HG03571 (cell line): ENCODE results near the gene MUC5AC.

Experiments
- ATAC-seq: cut with Tn5 transposase; IDR thresholded peaks from one replicate; pipeline ENCODE4 v1.9.1; 2021; ENCODE audit not compliant: unreplicated experiment

Gene MUC5AC

DNA sequence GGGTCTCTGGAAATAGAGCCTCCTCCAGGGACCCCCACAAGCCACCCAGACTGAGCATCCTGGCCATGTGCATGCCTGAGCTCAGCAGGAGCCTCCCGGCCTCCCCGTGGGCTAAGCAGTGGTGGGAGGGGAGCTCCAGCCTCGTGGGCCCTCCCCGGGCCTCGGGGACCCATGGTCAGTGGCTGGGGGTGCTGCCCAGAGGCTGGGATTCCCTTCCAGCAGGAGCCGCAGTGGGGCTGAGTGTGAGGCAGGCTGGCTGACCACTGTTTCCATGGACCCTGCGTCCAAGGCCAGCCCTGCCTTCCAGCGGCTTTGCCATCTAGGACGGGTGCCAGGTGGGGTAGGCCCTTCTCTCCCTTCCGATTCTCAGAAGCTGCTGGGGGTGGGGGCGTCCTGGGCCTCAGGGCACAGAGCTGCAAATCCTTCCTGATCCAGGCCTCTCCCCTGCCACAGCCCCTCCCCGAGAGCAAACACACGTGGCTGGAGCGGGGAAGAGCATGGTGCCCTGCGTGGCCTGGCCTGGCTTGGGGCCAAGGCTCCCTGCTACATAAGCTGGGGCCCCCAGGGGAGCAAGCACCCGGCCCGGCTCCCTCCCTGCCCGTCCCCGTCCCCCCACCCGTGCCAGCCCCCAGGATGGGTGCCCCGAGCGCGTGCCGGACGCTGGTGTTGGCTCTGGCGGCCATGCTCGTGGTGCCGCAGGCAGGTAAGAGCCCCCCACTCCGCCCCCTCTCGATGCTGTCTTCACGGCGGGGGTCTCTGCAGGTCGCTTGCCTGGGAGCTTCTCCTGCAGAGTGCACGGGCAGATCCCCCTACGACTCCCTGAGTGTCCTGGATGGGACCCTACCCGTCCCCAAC lies 65.0 kb downstream of the MUC5AC start, which contains the start of gene MUC5B:
TSS of gene MUC5B (plus strand) at position 576 of the 855 bp plus-strand sequence. CDS start at position 634, 58 bp downstream.
- ATAC-seq, result no peak

DNA sequence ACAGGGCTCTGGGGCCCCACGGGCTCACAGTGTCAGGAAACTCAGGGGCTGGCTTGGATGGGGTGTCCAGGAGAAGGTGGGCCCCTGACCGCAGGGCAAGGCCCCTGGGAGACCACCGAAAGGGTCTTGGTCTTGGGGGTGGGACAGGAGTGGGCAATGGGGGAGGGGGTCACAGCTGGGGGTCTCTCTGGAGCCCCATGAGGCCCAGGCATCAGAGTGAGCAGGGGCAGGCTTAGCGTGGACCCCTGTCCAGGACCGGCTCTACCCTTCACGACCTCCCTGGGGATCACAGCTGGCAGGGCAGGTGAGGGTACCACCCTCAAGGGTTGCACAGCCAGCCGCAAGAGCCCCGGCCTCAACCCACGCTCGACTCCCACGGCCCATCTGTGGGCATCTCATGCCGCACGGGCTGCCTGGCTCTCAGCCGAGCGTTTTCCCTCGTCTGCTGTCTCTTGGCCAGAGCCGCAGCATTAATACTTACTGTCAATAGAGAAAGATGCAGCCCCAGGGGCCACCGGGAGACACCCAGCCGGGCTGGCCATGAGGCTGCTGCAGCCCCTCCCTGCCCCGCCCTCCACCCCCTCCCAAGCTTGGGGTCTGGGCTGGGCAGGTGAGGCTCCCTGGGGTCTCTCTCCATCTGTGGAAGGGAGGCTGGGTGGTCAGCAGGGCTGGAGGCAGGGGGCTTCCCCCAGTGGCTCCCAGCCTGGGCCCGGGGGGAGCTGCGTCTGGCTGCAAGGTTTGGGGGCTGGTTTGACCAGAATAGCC lies 65.8 kb downstream of the MUC5AC start:
- ATAC-seq, result no peak

DNA sequence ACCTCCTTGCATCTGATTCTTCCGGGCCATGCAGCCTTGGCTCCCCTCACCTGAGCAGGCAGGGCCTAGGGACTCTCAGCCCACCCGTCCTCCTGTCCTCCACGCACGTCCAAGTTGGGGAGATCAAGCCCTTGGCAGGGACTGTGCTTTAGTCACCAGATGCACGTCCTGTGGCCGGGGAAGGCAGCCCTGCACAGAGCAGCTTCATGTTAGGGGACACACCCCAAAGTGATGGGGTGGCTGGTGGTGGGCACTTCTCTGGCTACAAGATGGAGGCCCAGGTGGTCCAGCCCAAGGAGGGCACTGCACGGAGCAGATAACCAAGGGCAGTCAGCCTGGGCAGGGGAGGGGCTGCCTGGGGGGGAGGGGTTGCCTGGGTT lies 66.3 kb downstream of the MUC5AC start:
- ATAC-seq, result no peak

DNA sequence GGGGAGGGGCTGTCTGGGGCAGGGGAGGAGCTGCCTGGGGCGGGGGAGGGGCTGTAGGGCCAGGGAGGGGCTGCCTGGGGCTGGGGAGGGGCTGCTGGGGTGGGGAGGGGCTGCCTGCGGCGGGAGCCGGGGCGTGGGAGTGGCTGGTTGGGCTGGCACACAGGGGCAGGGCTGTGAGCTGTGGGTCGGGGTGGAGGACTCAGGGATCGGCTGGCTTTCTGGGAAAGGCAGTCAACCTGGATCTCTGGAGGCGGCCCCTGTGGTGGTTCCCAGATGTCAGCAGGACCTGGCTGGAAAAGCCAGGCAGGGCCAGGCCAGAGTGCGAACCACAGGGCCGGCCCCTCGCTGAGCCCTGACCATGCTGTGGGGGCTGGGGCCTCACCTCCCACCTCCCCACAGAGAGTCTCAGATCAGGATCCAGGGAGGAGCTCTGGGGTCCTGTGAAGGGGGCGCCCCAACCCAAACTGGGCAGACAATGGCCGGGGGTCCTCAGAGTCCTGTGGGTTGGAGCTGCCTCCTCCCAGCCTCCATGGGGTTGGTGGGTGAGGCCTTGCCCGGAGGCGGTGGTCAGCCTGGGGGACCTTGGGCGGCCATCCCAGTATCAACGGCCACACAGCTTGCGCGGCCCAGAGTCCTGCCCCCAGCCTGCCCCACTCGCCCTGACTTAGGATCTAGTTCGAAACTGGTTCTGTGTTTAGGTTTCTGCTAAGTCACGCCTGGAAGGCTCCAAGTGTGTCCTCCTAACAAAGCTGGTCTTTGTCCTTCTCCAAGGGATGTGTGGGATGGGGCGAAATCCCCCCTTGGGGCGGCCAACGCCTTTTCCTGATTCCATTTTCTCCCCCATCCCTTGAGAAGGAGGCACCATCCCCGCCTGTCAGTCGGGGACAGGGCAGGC lies 67.0 kb downstream of the MUC5AC start:
- ATAC-seq, result no peak

DNA sequence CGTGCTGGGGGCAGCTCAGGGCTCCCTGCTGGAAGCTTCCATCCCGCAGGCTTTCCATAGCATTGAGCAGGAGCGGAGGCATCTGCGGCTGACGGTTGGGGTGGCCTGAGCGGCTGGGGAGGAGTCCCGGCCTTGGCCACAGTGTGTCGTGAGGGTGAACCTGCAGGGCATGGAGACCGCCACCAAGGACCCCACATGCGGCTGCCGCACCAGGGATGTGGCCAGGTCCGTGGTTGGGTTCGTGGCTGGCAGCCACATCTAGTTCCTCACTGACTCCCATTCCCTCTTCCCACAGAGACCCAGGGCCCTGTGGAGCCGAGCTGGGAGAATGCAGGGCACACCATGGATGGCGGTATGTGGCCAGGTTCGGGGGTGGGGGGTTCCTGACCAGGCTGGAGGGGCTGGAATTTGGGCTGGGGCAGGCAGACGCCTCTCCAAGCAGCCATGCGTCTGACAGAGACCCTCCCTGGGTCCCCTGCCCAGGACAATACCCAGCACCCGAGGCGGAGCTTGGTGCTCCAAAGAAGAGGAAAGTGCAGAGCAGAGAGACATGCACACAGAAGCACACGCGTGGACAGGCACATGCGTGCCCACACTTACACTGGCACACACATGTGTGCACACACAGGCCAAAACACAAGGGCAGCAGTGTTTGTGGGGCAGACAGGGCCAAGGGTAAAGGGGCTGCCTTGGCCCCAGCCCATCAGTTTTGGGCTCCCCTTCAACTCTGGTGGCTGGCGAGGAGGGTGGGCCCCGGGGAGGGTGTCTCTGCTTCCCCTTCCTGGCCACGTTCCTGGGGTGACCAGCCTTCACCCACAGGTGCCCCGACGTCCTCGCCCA lies 67.9 kb downstream of the MUC5AC start:
- no peak for ATAC-seq

DNA sequence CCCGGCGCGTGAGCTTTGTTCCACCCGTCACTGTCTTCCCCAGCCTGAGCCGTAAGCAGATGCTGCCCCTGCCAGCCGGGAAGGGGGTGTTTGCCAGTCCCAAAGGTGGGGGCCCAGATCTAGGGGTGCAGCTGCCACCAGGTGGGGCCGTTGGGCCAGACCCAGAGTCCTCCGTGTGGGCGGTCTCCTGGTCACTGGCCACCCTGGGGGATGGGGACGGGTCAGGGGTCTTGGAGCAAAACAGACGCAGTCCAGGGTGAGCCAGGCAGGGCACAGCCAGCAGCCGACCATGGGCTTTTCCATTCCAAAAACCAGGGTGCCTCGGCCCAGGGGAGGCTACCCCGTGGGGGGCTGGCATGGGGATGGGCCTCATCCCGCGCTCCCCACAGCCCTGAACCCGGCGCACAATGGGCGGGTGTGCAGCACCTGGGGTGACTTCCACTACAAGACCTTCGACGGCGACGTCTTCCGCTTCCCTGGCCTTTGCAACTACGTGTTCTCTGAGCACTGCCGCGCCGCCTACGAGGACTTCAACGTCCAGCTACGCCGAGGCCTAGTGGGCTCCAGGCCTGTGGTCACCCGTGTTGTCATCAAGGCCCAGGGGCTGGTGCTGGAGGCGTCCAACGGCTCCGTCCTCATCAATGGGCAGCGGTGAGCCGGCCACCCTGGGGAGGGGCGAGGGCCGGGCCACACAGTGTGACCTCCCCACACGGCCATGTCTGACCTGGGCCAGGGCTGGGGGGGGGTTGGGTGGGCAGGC lies 68.7 kb downstream of the MUC5AC start:
- no peak for ATAC-seq

DNA sequence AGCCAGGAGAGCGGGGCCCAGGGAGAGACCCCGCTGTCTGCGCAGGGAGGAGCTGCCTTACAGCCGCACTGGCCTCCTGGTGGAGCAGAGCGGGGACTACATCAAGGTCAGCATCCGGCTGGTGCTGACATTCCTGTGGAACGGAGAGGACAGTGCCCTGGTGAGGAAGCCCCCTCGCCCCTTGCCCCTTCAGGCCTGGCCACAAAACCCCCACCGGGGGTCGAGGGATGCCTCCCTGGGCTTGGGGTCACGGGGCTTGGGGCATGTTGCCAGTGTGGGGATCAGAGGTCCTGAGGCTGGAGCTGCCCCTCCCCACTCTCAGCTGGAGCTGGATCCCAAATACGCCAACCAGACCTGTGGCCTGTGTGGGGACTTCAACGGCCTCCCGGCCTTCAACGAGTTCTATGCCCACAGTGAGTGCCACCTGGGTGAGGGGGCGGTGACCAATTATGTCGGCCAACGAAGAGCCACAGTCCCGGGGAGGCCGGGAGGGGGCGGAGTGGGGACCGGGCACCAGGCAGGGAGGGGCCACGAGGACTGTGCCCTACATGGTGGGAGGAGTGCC lies 69.3 kb downstream of the MUC5AC start:
- no peak for ATAC-seq

DNA sequence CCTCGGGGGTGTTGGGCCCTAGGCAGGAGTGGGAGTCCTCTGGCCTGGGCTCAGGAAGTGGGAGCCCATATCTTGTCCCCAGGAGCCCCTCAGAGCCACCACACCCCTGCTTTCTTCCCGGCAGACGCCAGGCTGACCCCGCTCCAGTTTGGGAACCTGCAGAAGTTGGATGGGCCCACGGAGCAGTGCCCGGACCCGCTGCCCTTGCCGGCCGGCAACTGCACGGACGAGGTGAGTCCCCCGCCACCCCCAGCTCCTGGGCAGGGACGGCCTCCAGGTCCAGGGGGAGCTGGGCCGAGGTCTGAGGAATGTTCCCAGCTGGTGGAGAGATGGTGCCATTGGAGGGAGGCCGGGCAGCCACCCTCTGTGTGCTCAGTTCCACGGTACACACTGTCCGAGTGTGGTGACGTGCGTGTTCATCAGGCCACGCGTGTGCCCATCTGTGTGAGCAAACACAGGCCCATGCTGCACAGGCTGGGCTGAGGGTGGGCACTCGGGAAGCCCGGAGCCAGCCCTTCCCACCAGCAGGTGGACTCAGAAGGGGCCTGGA lies 69.9 kb downstream of the MUC5AC start:
- no peak for ATAC-seq

DNA sequence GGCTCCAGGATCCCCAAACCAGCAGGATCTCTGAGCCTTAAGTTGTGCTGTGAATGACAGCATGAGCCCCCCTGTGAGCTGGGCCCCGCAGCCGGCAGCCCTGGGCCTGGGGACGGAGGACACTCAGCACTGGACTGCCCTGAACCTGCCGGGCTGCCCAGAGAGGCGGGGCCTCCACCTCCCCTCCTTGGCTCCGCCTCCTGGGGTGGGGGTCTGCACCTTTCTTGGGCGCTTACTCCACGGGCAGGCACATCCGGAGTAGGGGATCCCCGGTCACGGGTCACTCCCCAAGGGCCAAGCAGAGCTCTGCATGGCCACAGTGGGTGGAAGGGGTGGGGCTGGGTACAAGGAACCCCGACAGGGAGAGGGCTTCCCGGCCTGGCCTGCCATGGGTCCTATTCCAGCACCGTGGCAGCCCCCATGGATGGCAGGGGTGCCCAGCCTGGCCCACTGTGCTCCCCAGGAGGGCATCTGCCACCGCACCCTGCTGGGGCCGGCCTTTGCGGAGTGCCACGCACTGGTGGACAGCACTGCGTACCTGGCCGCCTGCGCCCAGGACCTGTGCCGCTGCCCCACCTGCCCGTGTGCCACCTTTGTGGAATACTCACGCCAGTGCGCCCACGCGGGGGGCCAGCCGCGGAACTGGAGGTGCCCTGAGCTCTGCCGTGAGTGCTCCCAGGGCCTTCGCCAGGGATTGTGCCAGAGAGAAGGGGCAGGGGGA lies 70.5 kb downstream of the MUC5AC start:
- ATAC-seq, result no peak

DNA sequence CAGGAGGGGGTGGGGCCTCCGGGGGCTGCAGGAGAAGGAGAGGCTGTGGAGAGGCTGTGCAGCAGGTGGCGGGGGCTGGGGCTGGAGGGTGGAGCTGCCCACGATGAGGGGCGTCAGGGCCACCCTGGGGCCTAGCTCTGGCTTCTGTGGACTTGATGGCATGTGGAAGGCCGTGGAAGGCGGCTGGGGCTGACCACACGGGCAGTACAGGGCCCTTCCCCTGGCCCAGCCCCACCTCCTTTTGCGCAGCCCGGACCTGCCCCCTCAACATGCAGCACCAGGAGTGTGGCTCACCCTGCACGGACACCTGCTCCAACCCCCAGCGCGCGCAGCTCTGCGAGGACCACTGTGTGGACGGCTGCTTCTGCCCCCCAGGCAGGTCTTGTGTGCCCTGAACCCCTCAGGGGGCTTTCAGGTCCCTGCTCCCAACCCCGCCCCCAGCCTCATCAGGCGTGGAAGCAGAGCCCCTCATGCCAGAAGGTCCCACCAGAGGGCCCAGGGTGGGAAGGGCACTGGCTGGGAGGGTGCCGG lies 71.2 kb downstream of the MUC5AC start:
- ATAC-seq, result no peak

DNA sequence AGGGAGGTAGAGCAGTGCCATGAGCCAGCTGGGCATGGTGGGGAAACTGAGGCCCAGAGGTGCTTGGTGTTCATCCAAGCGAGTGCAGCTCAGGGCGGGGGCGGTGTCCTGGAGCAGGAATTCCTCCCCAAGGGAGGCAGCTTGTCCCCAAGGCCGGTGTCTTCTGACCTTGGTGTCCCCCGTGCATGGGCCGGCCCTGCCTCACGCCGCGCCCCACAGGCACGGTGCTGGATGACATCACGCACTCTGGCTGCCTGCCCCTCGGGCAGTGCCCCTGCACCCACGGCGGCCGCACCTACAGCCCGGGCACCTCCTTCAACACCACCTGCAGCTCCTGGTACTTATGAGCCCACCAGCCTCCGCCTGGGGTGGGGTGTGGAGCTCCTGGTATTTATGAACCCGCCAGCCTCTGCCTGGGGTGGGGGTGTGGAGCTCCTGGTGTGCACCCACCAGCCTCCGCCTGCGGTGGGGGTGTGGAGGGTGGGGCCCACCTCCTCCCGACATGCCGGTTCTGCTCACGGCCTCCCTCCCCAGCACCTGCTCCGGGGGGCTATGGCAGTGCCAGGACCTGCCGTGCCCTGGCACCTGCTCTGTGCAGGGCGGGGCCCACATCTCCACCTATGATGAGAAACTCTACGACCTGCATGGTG lies 71.8 kb downstream of the MUC5AC start:
- no peak for ATAC-seq

DNA sequence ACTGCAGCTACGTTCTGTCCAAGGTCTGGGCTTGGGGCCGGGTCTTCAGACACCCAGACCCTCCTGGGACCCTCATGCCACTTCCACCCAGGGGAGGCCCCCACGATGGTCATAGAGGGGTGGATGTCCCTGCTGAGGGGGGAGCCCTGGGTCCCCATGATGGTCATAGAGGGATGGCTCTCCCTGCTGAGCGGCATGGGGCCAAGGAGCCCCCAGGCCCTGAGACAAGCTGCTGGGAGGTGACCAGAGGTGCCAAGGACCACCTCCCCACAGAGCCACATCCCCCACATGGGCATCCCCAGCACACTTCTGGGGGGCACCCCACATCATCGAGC lies 72.3 kb downstream of the MUC5AC start:
- ATAC-seq, result no peak

DNA sequence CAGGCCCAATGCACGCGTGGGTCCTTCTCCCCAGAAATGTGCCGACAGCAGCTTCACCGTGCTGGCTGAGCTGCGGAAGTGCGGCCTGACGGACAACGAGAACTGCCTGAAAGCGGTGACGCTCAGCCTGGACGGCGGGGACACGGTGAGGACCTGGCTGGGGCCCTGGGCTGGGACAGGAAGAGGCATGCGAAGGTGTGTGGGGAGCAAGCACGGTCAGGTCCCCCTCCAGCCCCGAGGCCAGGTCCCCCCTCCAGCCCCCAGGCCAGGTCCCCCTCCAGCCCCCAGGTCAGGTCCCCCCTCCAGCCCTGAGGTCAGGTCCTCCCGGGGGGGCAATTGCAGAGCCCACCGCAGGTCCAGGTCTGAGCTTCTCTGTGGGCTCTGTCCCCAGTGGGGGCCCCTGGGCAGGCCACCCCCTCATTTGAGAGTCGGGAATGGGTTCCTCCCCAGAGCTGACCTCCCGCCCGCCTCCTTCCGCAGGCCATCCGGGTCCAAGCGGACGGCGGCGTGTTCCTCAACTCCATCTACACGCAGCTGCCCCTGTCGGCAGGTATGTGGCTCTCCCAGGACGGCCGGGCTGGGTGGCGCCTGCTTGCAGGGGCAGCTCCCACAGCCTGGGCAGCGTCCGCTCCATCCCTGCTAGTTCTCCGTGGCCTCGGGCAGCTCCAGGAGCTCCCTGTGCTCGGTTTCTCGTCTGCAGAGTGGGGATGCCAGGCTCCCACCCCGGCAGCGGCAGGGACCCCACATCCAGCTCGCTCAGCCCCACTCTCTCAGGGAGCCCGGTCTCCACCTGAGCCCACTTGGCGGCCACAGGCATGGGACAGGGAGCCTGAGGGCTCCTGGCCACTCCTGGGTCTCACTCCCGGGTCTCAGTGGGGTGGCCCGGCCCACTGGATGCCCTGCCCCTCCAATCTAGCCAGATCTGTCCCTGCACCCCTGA lies 73.0 kb downstream of the MUC5AC start:
- ATAC-seq, result no peak

DNA sequence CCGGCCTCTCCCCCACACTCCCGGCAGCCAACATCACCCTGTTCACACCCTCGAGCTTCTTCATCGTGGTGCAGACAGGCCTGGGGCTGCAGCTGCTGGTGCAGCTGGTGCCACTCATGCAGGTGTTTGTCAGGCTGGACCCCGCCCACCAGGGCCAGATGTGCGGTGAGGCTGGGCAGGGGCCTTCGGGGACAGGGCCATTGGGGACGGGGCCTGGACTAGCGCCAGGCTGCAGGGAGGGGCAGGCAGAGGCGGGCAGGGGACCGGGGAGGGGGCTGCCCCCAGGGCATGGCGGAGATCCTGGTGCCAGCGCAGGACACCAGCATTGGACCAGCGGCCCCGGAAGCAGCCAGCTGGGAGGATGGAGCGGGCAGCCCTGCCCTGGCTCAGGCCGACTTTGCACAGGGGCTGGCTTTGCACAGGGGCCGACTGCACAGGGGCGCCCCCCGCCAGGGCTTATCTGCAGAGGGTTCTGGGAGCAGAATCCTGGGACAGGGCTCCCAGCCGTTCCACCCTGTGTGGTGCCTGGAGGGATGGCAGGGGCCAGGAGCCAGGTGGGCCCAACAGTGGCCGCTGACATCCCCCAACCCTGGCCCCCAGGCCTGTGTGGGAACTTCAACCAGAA lies 73.8 kb downstream of the MUC5AC start:
- ATAC-seq, result no peak

DNA sequence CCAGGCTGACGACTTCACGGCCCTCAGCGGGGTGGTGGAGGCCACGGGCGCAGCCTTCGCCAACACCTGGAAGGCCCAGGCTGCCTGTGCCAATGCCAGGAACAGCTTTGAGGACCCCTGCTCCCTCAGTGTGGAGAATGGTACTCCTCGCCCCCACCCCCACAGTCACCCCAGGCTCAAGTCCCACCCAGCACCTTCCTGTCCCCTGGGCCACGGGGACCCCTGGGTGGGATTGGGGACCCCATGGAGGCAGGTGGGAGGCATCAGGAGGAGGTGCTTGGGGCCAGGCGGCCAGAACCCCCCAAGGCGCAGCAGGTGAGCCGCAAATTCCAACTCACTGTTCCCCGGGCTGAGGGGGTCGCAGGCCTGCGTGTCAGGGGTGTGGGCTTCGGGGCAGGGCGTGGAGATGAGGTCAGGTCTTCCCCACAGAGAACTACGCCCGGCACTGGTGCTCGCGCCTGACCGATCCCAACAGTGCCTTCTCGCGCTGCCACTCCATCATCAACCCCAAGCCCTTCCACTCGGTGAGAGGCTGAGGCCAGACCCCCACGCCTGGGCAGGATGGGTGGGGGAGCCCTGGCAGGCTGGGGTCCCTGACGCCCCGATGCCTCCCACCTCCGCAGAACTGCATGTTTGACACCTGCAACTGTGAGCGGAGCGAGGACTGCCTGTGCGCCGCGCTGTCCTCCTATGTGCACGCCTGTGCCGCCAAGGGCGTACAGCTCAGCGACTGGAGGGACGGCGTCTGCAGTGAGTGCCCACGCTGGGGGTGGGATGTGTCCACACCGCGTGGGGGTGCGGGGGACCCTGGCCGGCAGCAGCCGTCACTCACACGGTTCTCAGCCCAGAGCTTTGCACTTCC lies 74.5 kb downstream of the MUC5AC start:
- no peak for ATAC-seq
